Measurements from ENCODE around the gene RNPEP. TPM values are rescaled to one million over a fixed set of nuclear protein-coding genes. Genes with fewer than 3 reads are reported as not detected.
"Not testable (repeated sequence)": the region's sequence is repeated elsewhere in the genome, so short reads cannot be mapped to it uniquely, and the experiment has no call there.

RNPEP gene
- total RNA-seq, 1 donor from 2014 or later, result 75.8 TPM

DNA sequence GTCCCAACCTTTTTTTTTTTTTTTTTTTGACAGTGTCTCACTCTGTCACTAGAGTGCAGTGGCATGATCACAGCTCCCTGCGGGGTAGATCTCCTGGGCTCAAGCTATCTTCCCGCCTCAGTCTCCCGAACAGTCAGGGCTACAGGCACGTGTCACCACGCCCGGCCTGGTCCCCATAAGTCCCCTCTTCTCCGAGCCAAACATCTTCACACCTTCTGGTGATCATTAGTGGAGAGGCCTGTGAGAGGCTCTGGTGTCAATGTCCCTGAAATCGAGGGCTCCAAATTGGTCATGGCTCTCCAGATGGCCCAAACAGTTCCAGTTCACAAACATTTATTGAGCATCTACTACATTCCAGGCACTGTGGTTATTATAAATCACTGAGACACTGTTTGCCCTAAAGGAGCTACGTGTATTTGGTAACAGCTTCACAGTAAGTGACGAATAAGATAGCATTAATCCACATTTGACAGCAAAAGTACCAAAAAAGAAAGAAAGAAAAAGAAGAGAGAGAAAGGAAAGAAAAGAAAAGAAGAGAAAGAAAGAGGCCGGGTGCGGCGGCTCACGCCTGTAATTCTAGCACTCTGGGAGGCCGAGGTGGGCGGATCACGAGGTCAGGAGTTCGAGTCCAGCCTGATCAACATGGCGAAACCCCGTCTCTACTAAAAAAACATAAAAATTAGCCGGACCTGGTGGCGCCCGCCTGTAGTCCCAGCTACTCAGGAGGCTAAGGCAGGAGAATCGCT, 28.0 kb upstream of the RNPEP start:
- no peaks in the 10 kb centered on the region for H3K27me3 ChIP-seq (ENCODE audit: control insufficient read depth, insufficient read depth, low read length)
- TF ChIP-seq, protein P1, sequence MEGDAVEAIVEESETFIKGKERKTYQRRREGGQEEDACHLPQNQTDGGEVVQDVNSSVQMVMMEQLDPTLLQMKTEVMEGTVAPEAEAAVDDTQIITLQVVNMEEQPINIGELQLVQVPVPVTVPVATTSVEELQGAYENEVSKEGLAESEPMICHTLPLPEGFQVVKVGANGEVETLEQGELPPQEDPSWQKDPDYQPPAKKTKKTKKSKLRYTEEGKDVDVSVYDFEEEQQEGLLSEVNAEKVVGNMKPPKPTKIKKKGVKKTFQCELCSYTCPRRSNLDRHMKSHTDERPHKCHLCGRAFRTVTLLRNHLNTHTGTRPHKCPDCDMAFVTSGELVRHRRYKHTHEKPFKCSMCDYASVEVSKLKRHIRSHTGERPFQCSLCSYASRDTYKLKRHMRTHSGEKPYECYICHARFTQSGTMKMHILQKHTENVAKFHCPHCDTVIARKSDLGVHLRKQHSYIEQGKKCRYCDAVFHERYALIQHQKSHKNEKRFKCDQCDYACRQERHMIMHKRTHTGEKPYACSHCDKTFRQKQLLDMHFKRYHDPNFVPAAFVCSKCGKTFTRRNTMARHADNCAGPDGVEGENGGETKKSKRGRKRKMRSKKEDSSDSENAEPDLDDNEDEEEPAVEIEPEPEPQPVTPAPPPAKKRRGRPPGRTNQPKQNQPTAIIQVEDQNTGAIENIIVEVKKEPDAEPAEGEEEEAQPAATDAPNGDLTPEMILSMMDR (IDR thresholded peaks at IDR 0.05; ENCODE audit: insufficient read depth, low read length, poor library complexity, severe bottlenecking), result no peak
- DNase-seq (ENCODE audit: low read depth), result no peak
- H3K4me3 ChIP-seq (ENCODE audit: low read depth, low read length), result peak overlapping the region; percentile 88
- no peaks in the 10 kb centered on the region for H3K36me3 ChIP-seq (ENCODE audit: control insufficient read depth, insufficient read depth, low read length)

- H3K27me3 ChIP-seq (ENCODE audit: control insufficient read depth, insufficient read depth, low read length), result no peaks in the 10 kb centered on the region
- TF ChIP-seq, protein P1 (IDR thresholded peaks at IDR 0.05; ENCODE audit: insufficient read depth, low read length, poor library complexity, severe bottlenecking), result no peak
- no peaks in the 10 kb centered on the region for H3K36me3 ChIP-seq (ENCODE audit: control insufficient read depth, insufficient read depth, low read length)
- H3K4me3 ChIP-seq (ENCODE audit: low read depth, low read length), result peak within 1 kb of the TSS; percentile 88
- DNase-seq (ENCODE audit: low read depth), result peak; percentile 93
Measured at GRCh38 chr1:201955009-201955728, 27.3 kb upstream of the RNPEP start, which contains the start of gene TIMM17A. TSS of gene TIMM17A (plus strand) at chr1:201955503. CDS start at chr1:201955527, 24 bp downstream.

DNA sequence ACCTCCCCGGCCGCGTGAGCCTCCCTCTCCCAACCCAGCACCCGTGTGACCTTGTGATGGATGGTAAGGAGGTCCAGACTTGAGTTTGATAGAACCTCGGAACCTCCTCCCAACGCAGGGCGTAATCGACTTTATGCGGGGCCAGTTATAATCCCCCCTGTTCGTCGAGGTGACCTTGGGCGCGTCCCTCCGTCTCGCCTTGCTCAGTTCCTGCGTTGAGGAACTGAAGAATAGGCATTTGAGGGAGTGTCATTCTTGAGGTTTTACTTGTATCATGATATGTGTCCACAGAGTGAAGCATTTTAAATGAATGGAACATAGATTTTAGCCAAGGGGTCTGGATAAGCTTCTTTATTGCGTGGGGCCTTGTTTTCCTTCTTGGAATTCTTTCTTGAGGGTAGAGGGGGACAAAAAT, 26.7 kb upstream of the RNPEP start:
- H3K36me3 ChIP-seq (ENCODE audit: control insufficient read depth, insufficient read depth, low read length), result no peaks in the 10 kb centered on the region
- peak overlapping the region; percentile 88 for H3K4me3 ChIP-seq (ENCODE audit: low read depth, low read length)
- H3K27me3 ChIP-seq (ENCODE audit: control insufficient read depth, insufficient read depth, low read length), result no peaks in the 10 kb centered on the region
- TF ChIP-seq, protein P1 (IDR thresholded peaks at IDR 0.05; ENCODE audit: insufficient read depth, low read length, poor library complexity, severe bottlenecking), result no peak
- DNase-seq (ENCODE audit: low read depth), result no peak

GRCh38 chr1:201958348-201958747, 24.1 kb upstream of the RNPEP start:
- TF ChIP-seq, protein P1 (IDR thresholded peaks at IDR 0.05; ENCODE audit: insufficient read depth, low read length, poor library complexity, severe bottlenecking), result no peak
- H3K36me3 ChIP-seq (ENCODE audit: control insufficient read depth, insufficient read depth, low read length), result no peaks in the 10 kb centered on the region
- DNase-seq (ENCODE audit: low read depth), result no peak
- H3K4me3 ChIP-seq (ENCODE audit: low read depth, low read length), result no peak overlapping the region
- no peaks in the 10 kb centered on the region for H3K27me3 ChIP-seq (ENCODE audit: control insufficient read depth, insufficient read depth, low read length)

DNA sequence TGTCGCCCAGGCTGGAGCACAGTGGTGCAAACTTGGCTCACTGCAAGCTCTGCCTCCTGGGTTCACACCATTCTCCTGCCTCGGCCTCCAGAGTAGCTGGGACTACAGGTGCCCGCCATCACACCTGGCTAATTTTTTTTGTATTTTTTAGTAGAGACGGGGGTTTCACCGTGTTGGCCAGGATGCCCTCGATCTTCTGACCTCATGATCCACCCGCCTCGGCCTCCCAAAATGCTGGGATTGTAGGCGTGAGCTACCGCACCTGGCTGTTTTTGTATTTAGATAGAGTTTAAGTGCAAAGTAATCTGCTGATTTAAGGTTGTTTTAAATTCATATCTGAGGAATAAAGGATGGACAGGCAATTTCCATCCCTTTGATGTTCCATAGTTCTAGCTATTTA, 20.1 kb upstream of the RNPEP start:
- DNase-seq (ENCODE audit: low read depth); H3K36me3 ChIP-seq (ENCODE audit: control insufficient read depth, insufficient read depth, low read length); H3K4me3 ChIP-seq (ENCODE audit: low read depth, low read length); H3K27me3 ChIP-seq (ENCODE audit: control insufficient read depth, insufficient read depth, low read length): not testable (repeated sequence)

- Histone ChIP-seq H3K36me3 (ENCODE audit: control insufficient read depth, insufficient read depth, low read length) (peaks cover 3% of the 10 kb centered on the region), H3K27me3 (ENCODE audit: control insufficient read depth, insufficient read depth, low read length) (no peaks in the 10 kb centered on the region), H3K4me3 (ENCODE audit: low read depth, low read length) (no peak overlapping the region)
- TF ChIP-seq, protein P1 (IDR thresholded peaks at IDR 0.05; ENCODE audit: insufficient read depth, low read length, poor library complexity, severe bottlenecking), result no peak
- no peak for DNase-seq (ENCODE audit: low read depth)
Measured at GRCh38 chr1:201964261-201964660, 18.2 kb upstream of the RNPEP start.
